Coronary artery (tissue), 2 donors: Measurements from ENCODE around the gene TOB1.
"Not testable (repeated sequence)": the region's sequence is repeated elsewhere in the genome, so short reads cannot be mapped to it uniquely, and the experiment has no call there.

Experiments
- DNase-seq: peaks from one replicate; pipeline ENCODE4 v3.0.0-alpha.2; 2017; ENCODE audit warnings: low spot score
- H3K27ac ChIP-seq, 2 donors: fragments of 200-600 bp; sonication (generic); one replicate each; pipeline ENCODE4 v1.5.1; 2016 to 2019
- H3K4me3 ChIP-seq: fragments of 200-600 bp; sonication (generic); 2 replicates; pipeline ENCODE4 v1.5.1; 2016; ENCODE audit warnings: mild to moderate bottlenecking, moderate library complexity
- TF ChIP-seq, protein P1 (sequence below): fragments of 200-600 bp; sonication (generic); IDR thresholded peaks from one replicate; pipeline ENCODE4 v1.5.1; 2019; ENCODE audit warnings: antibody characterized with exemption

TOB1 gene

GRCh38 chr17:50902372-50903353 lies 36.5 kb upstream of the TOB1 start:
- TF ChIP-seq, protein P1, sequence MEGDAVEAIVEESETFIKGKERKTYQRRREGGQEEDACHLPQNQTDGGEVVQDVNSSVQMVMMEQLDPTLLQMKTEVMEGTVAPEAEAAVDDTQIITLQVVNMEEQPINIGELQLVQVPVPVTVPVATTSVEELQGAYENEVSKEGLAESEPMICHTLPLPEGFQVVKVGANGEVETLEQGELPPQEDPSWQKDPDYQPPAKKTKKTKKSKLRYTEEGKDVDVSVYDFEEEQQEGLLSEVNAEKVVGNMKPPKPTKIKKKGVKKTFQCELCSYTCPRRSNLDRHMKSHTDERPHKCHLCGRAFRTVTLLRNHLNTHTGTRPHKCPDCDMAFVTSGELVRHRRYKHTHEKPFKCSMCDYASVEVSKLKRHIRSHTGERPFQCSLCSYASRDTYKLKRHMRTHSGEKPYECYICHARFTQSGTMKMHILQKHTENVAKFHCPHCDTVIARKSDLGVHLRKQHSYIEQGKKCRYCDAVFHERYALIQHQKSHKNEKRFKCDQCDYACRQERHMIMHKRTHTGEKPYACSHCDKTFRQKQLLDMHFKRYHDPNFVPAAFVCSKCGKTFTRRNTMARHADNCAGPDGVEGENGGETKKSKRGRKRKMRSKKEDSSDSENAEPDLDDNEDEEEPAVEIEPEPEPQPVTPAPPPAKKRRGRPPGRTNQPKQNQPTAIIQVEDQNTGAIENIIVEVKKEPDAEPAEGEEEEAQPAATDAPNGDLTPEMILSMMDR, result no peak
- Histone ChIP-seq H3K4me3 (no peak overlapping the region), H3K27ac (peak overlapping the region; percentile 88 to 97)
- no peak for DNase-seq

DNA sequence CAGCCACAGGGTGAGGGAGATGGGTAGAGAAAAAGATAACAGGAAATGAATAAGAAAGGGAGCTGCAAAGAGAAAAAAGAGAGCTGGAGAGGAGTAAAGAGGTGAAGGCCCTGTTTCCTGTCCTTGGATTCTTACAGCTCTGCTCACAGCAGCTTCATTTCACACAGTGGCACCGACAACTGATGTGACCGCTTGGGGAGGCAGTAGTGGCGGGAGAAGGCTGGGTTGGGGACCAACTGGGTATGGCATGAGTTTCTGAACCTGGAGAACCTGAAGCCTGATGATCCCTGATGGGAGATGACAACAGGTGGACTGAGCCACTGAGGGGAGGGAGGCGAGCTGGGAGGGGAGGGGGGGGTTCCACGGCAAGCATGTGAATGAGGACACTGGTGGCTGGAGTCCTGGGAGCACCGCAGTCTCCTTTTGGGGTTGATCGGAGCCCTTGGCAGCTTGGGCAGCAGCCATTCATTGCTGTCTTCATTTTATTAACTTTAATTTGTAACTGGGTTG lies 34.3 kb upstream of the TOB1 start:
- H3K27ac ChIP-seq, result no peak overlapping the region
- no peak for DNase-seq
- no peak overlapping the region for H3K4me3 ChIP-seq
- TF ChIP-seq, protein P1, result no peak

GRCh38 chr17:50899559-50900319 lies 33.6 kb upstream of the TOB1 start:
- no peak overlapping the region for H3K4me3 ChIP-seq
- TF ChIP-seq, protein P1, result no peak
- DNase-seq, result no peak
- no peak overlapping the region for H3K27ac ChIP-seq

- Histone ChIP-seq H3K4me3 (no peak overlapping the region), H3K27ac (no peak overlapping the region)
- no peak for DNase-seq
- TF ChIP-seq, protein P1, result no peak
Measured at GRCh38 chr17:50899005-50899460, 32.9 kb upstream of the TOB1 start.

DNA sequence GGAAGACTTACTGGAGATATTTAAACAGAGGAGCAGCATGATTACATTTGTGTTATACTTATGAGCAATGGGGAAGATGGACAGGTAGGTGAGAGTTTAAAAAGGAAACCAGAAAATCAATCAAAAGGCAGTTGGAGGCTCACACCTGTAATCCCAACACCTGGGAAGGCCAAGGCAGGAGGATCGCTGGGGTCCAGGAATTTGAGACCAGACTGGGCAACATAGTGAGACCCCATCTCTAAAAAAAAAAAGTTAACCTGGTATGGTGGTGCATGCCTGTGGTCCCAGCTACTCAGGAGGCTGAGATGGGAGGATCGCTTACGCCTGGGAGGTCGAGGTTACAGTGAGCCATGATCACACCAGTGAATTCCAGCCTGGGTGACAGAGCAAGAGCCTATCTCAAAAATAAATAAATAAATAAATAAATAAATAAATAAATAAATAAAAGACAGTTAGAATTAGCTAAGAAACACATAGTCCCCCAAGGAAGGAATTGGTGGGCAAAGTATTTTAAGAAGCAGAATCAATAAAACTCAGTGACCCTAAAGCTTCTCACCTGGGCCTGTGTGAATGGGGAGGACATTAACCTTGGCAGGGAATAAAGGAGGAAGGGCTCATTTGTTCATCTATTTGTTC lies 32.3 kb upstream of the TOB1 start:
- H3K4me3 ChIP-seq, result no peak overlapping the region
- TF ChIP-seq, protein P1, result no peak

DNA sequence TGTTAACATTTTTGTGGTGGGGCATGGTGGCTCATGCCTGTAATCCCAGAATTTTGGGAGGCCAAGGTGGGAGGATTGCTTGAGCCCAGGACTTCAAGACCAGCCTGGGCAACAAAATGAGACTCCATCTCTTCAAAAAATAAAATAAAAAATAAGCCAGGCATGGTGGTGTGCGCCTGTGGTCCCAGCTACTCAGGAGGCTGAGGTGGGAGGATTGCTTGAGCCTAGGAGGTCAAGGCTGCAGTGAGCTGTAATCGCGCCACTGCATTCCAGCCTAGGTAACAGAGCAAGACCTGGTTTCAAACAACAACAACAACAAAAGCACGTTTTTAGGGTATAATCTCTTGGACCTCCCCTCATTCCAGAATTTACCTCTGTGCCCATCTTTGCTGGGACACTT lies 28.4 kb upstream of the TOB1 start:
- H3K4me3 ChIP-seq, H3K27ac ChIP-seq: not testable (repeated sequence)
- DNase-seq, result peak; percentile 5

More for the DNA sequence above, 32.3 kb upstream of the TOB1 start:
- no peak for DNase-seq
- no peak overlapping the region for H3K27ac ChIP-seq
